ENCODE data around the gene EIF4B.

The EIF4B gene

GRCh38 chr12:53050426-53051057 is 44.3 kb downstream of the EIF4B start:
- H3K4me1 ChIP-seq (ENCODE audit: control insufficient read depth, insufficient read depth, low read length): peaks cover 57% of the 10 kb centered on the region
- no peaks in the 10 kb centered on the region for H3K27me3 ChIP-seq (ENCODE audit: control insufficient read depth, insufficient read depth, low read length)

GRCh38 chr12:53051058-53051880 is 45.0 kb downstream of the EIF4B start:
- H3K36me3 ChIP-seq (ENCODE audit: control insufficient read depth, insufficient read depth, low read length): peaks cover 2% of the 10 kb centered on the region
- H3K27me3 ChIP-seq (ENCODE audit: control insufficient read depth, insufficient read depth, low read length): no peaks in the 10 kb centered on the region
- H3K27ac ChIP-seq (ENCODE audit: low read depth, low read length): peak overlapping the region; percentile 96
- peak overlapping the region; percentile 53 for H3K4me3 ChIP-seq (ENCODE audit: low read length)
- H3K4me1 ChIP-seq (ENCODE audit: control insufficient read depth, insufficient read depth, low read length): peaks cover 54% of the 10 kb centered on the region
- H3K9ac ChIP-seq (ENCODE audit: low read length): peak overlapping the region; percentile 2

More at GRCh38 chr12:53050426-53051057, 44.3 kb downstream of the EIF4B start:
- H3K4me3 ChIP-seq (ENCODE audit: low read length): peak overlapping the region; percentile 53
- peak overlapping the region; percentile 2 for H3K9ac ChIP-seq (ENCODE audit: low read length)
- H3K27ac ChIP-seq (ENCODE audit: low read depth, low read length): peak overlapping the region; percentile 96
- H3K36me3 ChIP-seq (ENCODE audit: control insufficient read depth, insufficient read depth, low read length): peaks cover 2% of the 10 kb centered on the region

- Histone ChIP-seq H3K4me3 (ENCODE audit: low read length) (peak overlapping the region; percentile 53), H3K9ac (ENCODE audit: low read length) (peak overlapping the region; percentile 1), H3K36me3 (ENCODE audit: control insufficient read depth, insufficient read depth, low read length) (peaks cover 2% of the 10 kb centered on the region), H3K27ac (ENCODE audit: low read depth, low read length) (peak overlapping the region; percentile 96), H3K4me1 (ENCODE audit: control insufficient read depth, insufficient read depth, low read length) (peaks cover 54% of the 10 kb centered on the region), H3K27me3 (ENCODE audit: control insufficient read depth, insufficient read depth, low read length) (no peaks in the 10 kb centered on the region)
Measured at GRCh38 chr12:53051881-53052412, 45.7 kb downstream of the EIF4B start.

- Histone ChIP-seq H3K27me3 (ENCODE audit: control insufficient read depth, insufficient read depth, low read length) (no peaks in the 10 kb centered on the region), H3K27ac (ENCODE audit: low read depth, low read length) (peak overlapping the region; percentile 96)
Measured at GRCh38 chr12:53052419-53053217, 46.4 kb downstream of the EIF4B start.

GRCh38 chr12:53053218-53054111 is 47.2 kb downstream of the EIF4B start:
- H3K27me3 ChIP-seq (ENCODE audit: control insufficient read depth, insufficient read depth, low read length): no peaks in the 10 kb centered on the region
- H3K4me3 ChIP-seq (ENCODE audit: low read length): peak overlapping the region; percentile 84
- peaks cover 2% of the 10 kb centered on the region for H3K36me3 ChIP-seq (ENCODE audit: control insufficient read depth, insufficient read depth, low read length)
- peaks cover 47% of the 10 kb centered on the region for H3K4me1 ChIP-seq (ENCODE audit: control insufficient read depth, insufficient read depth, low read length)
- H3K9ac ChIP-seq (ENCODE audit: low read length): no peak overlapping the region
- H3K27ac ChIP-seq (ENCODE audit: low read depth, low read length): peak overlapping the region; percentile 96

More at GRCh38 chr12:53052419-53053217, 46.4 kb downstream of the EIF4B start:
- peaks cover 2% of the 10 kb centered on the region for H3K36me3 ChIP-seq (ENCODE audit: control insufficient read depth, insufficient read depth, low read length)
- H3K4me1 ChIP-seq (ENCODE audit: control insufficient read depth, insufficient read depth, low read length): peaks cover 54% of the 10 kb centered on the region
- peak overlapping the region; percentile 53 for H3K4me3 ChIP-seq (ENCODE audit: low read length)
- peak overlapping the region; percentile 1 for H3K9ac ChIP-seq (ENCODE audit: low read length)

GRCh38 chr12:53054112-53054878 is 48.0 kb downstream of the EIF4B start:
- Histone ChIP-seq H3K27me3 (ENCODE audit: control insufficient read depth, insufficient read depth, low read length) (no peaks in the 10 kb centered on the region), H3K4me3 (ENCODE audit: low read length) (peak overlapping the region; percentile 84), H3K27ac (ENCODE audit: low read depth, low read length) (peak overlapping the region; percentile 96), H3K36me3 (ENCODE audit: control insufficient read depth, insufficient read depth, low read length) (peaks cover 2% of the 10 kb centered on the region), H3K9ac (ENCODE audit: low read length) (peak overlapping the region; percentile 56), H3K4me1 (ENCODE audit: control insufficient read depth, insufficient read depth, low read length) (peaks cover 39% of the 10 kb centered on the region)

- Histone ChIP-seq H3K4me3 (ENCODE audit: low read length) (no peak overlapping the region), H3K27ac (ENCODE audit: low read depth, low read length) (no peak overlapping the region), H3K9ac (ENCODE audit: low read length) (no peak overlapping the region), H3K36me3 (ENCODE audit: control insufficient read depth, insufficient read depth, low read length) (peaks cover 2% of the 10 kb centered on the region), H3K4me1 (ENCODE audit: control insufficient read depth, insufficient read depth, low read length) (peaks cover 32% of the 10 kb centered on the region), H3K27me3 (ENCODE audit: control insufficient read depth, insufficient read depth, low read length) (no peaks in the 10 kb centered on the region)
Measured at GRCh38 chr12:53055471-53056266, 49.4 kb downstream of the EIF4B start.

- Histone ChIP-seq H3K36me3 (ENCODE audit: control insufficient read depth, insufficient read depth, low read length) (peaks cover 2% of the 10 kb centered on the region), H3K27ac (ENCODE audit: low read depth, low read length) (no peak overlapping the region), H3K4me3 (ENCODE audit: low read length) (no peak overlapping the region), H3K27me3 (ENCODE audit: control insufficient read depth, insufficient read depth, low read length) (no peaks in the 10 kb centered on the region), H3K4me1 (ENCODE audit: control insufficient read depth, insufficient read depth, low read length) (peaks cover 26% of the 10 kb centered on the region), H3K9ac (ENCODE audit: low read length) (no peak overlapping the region)
Measured at GRCh38 chr12:53056296-53056695, 50.0 kb downstream of the EIF4B start.

- Histone ChIP-seq H3K27ac (ENCODE audit: low read depth, low read length) (no peak overlapping the region), H3K36me3 (ENCODE audit: control insufficient read depth, insufficient read depth, low read length) (peaks cover 2% of the 10 kb centered on the region), H3K9ac (ENCODE audit: low read length) (no peak overlapping the region), H3K4me1 (ENCODE audit: control insufficient read depth, insufficient read depth, low read length) (peaks cover 20% of the 10 kb centered on the region), H3K27me3 (ENCODE audit: control insufficient read depth, insufficient read depth, low read length) (no peaks in the 10 kb centered on the region), H3K4me3 (ENCODE audit: low read length) (no peak overlapping the region)
Measured at GRCh38 chr12:53056901-53057300, 50.6 kb downstream of the EIF4B start.

- Histone ChIP-seq H3K36me3 (ENCODE audit: control insufficient read depth, insufficient read depth, low read length) (no peaks in the 10 kb centered on the region), H3K4me1 (ENCODE audit: control insufficient read depth, insufficient read depth, low read length) (peaks cover 12% of the 10 kb centered on the region), H3K27me3 (ENCODE audit: control insufficient read depth, insufficient read depth, low read length) (no peaks in the 10 kb centered on the region), H3K4me3 (ENCODE audit: low read length) (no peak overlapping the region), H3K9ac (ENCODE audit: low read length) (no peak overlapping the region), H3K27ac (ENCODE audit: low read depth, low read length) (no peak overlapping the region)
Measured at GRCh38 chr12:53057816-53058500, 51.7 kb downstream of the EIF4B start.
